Esophagus muscularis mucosa (tissue), 4 donors: ENCODE results near the gene FCRL1. TPM values are rescaled to one million over a fixed set of nuclear protein-coding genes. Genes with fewer than 3 reads are reported as not detected.

Experiments
- DNase-seq: peaks from one replicate; pipeline ENCODE4 v3.0.0-alpha.2; 2017; ENCODE audit errors: extremely low spot score
- H3K27ac ChIP-seq, 4 donors: fragments of 200-600 bp; sonication (generic); replicated peaks in 1 of 4; 1 replicate in 3 of 4; 2 replicates in 1 of 4; pipeline ENCODE4 v1.5.1; 2016 to 2019; ENCODE audit warnings: mild to moderate bottlenecking in 1 of 4
- H3K27me3 ChIP-seq, 4 donors: fragments of 200-600 bp; sonication (generic); one replicate each; pipeline versions ENCODE4 v1.5.1 to v1.6.0; 2016 to 2019
- H3K36me3 ChIP-seq, 4 donors: fragments of 200-600 bp; sonication (generic); one replicate each; pipeline ENCODE4 v1.5.1; 2016 to 2019
- H3K4me1 ChIP-seq, 4 donors: fragments of 200-600 bp; sonication (generic); one replicate each; pipeline ENCODE4 v1.5.1; 2016 to 2019
- H3K4me3 ChIP-seq, 4 donors: fragments of 200-600 bp; sonication (generic); 1 replicate in 2 of 4; 2 replicates in 2 of 4; pipeline ENCODE4 v1.5.1; 2016 to 2019; ENCODE audit warnings: mild to moderate bottlenecking in 4 of 4, moderate library complexity in 1 of 4
- H3K9me3 ChIP-seq, 4 donors: fragments of 200-600 bp; sonication (generic); 1 replicate in 3 of 4; 2 replicates in 1 of 4; pipeline ENCODE4 v1.5.1; 2016 to 2019
- CTCF ChIP-seq, 3 experiments: fragments of 200-600 bp in 2 of 3; fragments of 450-650 bp in 1 of 3; sonication (generic) in 2 of 3; IDR thresholded peaks; one replicate each; pipeline ENCODE4 v1.5.1; 2017 to 2019; ENCODE audit warnings: antibody characterized with exemption in 3 of 3, mild to moderate bottlenecking in 2 of 3, moderate library complexity in 1 of 3
- EP300 ChIP-seq: sonication (generic); formaldehyde crosslinking; IDR thresholded peaks from one replicate; pipeline ENCODE4 v1.6.1; 2017; ENCODE audit warnings: antibody characterized with exemption
- POLR2A ChIP-seq: fragments of 450-650 bp; IDR thresholded peaks from one replicate; pipeline ENCODE4 v1.6.1; 2017; ENCODE audit warnings: antibody characterized with exemption, moderate library complexity, mild to moderate bottlenecking, low read depth
- POLR2AphosphoS5 ChIP-seq, 2 donors: sonication (generic); formaldehyde crosslinking; IDR thresholded peaks; one replicate each; pipeline ENCODE4 v1.6.1; 2017; ENCODE audit warnings: antibody characterized with exemption in 2 of 2
- WGBS: methylation state at CpG from one replicate; pipeline ENCODE4 v1.1.5; 2018; 5-methylcytosine and 5-hydroxymethylcytosine counted together
- intact Hi-C: fragments of 100-400 bp; cut with DNase I; formaldehyde crosslinking; loops from one replicate; pipeline ENCODE4 v1.15.1; 2023
- small RNA-seq, 3 donors: library from RNA; depleted of rRNA; stranded (forward); fragments of <200 nt; gene quantifications; one replicate each; pipeline ENCODE3, GENCODE V24; 2016
- total RNA-seq, 4 donors: library from RNA; depleted of rRNA; stranded (reverse); fragments of >200 nt; gene quantifications; one replicate each; pipeline versions ENCODE4 v1.1.0 to v1.2.1, GENCODE V29; 2016

FCRL1 gene
- total RNA-seq, 4 donors from 2014 or later: 0.66 TPM; not detected in 3

- no peaks in the 10 kb centered on the region for H3K27me3 ChIP-seq
- TF ChIP-seq CTCF (IDR thresholded peaks at IDR 0.05) (no peak), EP300 (no peak), POLR2AphosphoS5 (IDR thresholded peaks at IDR 0.05) (no peak), POLR2A (no peak)
- WGBS: 86% methylated on average over 3 of the region's 3 CpGs
Observed at GRCh38 chr1:157748262-157748817, 71.6 kb downstream of the FCRL1 start.

More at GRCh38 chr1:157748262-157748817, 71.6 kb downstream of the FCRL1 start:
- H3K36me3 ChIP-seq: no peaks in the 10 kb centered on the region
- H3K9me3 ChIP-seq: no peaks in the 10 kb centered on the region
- DNase-seq: no peak
- H3K4me3 ChIP-seq: no peak overlapping the region
- H3K27ac ChIP-seq: no peak overlapping the region
- intact Hi-C loops: no loop called here
- H3K4me1 ChIP-seq: no peaks in the 10 kb centered on the region

Small RNA genes within 50 kb of the gene (small RNA-seq; reads per million reads assigned to genes)
- gene MRPS21P2: 0 reads per million in 3 donors

Other genes with a start within 250 kb of the FCRL1 start
- gene FCRL4, start 222.0 kb downstream of the FCRL1 start, total RNA-seq: not detected
- gene FCRL3, start 119.4 kb downstream of the FCRL1 start, total RNA-seq: under 1 TPM in 1 of 4 donors, not detected in 3; 0.33 TPM
- gene FCRL2, start 43.0 kb downstream of the FCRL1 start, total RNA-seq: under 1 TPM in 1 of 4 donors, not detected in 3; 0.50 TPM
- 1 to 10 TPM in 1 of 4 donors, not detected in 3; 1.2 TPM for gene CD5L, start 21.7 kb upstream of the FCRL1 start, total RNA-seq
- 10 to 100 TPM; 37.4 to 77.1 (median 54.6) TPM for gene KIRREL1, start 173.5 kb upstream of the FCRL1 start, total RNA-seq